T-helper 1 cell treated with Interleukin-12 subunit alpha and Interleukin-12 subunit beta and Interleukin-4 antibody, amounts not matched to agents 30 ng/mL and 1 ng/mL, for 36 hours (primary cell): Measurements from ENCODE around the gene CBFA2T2. TPM values are rescaled to one million over a fixed set of nuclear protein-coding genes. Genes with fewer than 3 reads are reported as not detected.
"Not testable (repeated sequence)": the region's sequence is repeated elsewhere in the genome, so short reads cannot be mapped to it uniquely, and the experiment has no call there.

Experiments
- intact Hi-C: fragments of 100-400 bp; cut with micrococcal nuclease; formaldehyde crosslinking; loops from one replicate; pipeline ENCODE4 v1.15.1; 2024
- total RNA-seq: library from RNA; stranded (reverse); gene quantifications from 2 replicates; pipeline ENCODE4 v1.2.3, GENCODE V29; 2022

Gene CBFA2T2
- total RNA-seq, 1 donor from 2014 or later: 19.4 TPM

GRCh38 chr20:33689493-33689892 lies 199.6 kb downstream of the CBFA2T2 start:
- intact Hi-C loops: loop anchor here (5.0 to 10.0 kb wide), 2 partner anchors 825 to 1188 kb away; partner anchors contain the start of genes ACSS2 and DYNLRB1

GRCh38 chr20:33689973-33690372 lies 200.1 kb downstream of the CBFA2T2 start:
- intact Hi-C loops: loop anchor here (1.0 to 10.0 kb wide), 4 partner anchors 16 to 1187 kb away; partner anchors contain the start of genes ACSS2, DYNLRB1, NECAB3 and PXMP4

- intact Hi-C loops: no loop called here
Measured at GRCh38 chr20:33693289-33693688, 203.4 kb downstream of the CBFA2T2 start.

- intact Hi-C loops: no loop called here
Measured at GRCh38 chr20:33693741-33694638, 204.1 kb downstream of the CBFA2T2 start.

- intact Hi-C loops: no loop called here
Measured at GRCh38 chr20:33694639-33695012, 204.7 kb downstream of the CBFA2T2 start.

GRCh38 chr20:33696448-33696847 lies 206.6 kb downstream of the CBFA2T2 start:
- intact Hi-C loops: no loop called here

- intact Hi-C loops: no loop called here
Measured at GRCh38 chr20:33697129-33697528, 207.2 kb downstream of the CBFA2T2 start.

GRCh38 chr20:33698966-33699365 lies 209.1 kb downstream of the CBFA2T2 start:
- intact Hi-C loops: not testable (repeated sequence)

Other genes starting within 250 kb of the CBFA2T2 start
- not detected in 2 replicates for gene BPIFB1, start 206.9 kb upstream of the CBFA2T2 start, total RNA-seq
- gene CDK5RAP1, start 88.6 kb upstream of the CBFA2T2 start, total RNA-seq: 39.0 and 42.5 TPM in 2 replicates
- gene SNTA1, start 46.3 kb upstream of the CBFA2T2 start, total RNA-seq: 1.3 and 1.4 TPM in 2 replicates
- 0.29 and 0.61 TPM in 2 replicates for gene C20orf144, start 172.2 kb downstream of the CBFA2T2 start, total RNA-seq
- 3.1 and 3.6 TPM in 2 replicates for gene ACTL10, start 176.8 kb downstream of the CBFA2T2 start, total RNA-seq
- 54.1 and 56.6 TPM in 2 replicates for gene NECAB3, start 184.3 kb downstream of the CBFA2T2 start, total RNA-seq
- 72.3 and 73.3 TPM in 2 replicates for gene E2F1, start 196.3 kb downstream of the CBFA2T2 start, total RNA-seq
- 12.4 and 14.3 TPM in 2 replicates for gene PXMP4, start 230.2 kb downstream of the CBFA2T2 start, total RNA-seq
- 7.0 and 7.4 TPM in 2 replicates for gene ZNF341, start 241.9 kb downstream of the CBFA2T2 start, total RNA-seq